ENCODE measurements around the gene GASK1B.
A peak's percentile ranks its signal among the peaks of the same experiment; 100 is the strongest.

Gene GASK1B

DNA sequence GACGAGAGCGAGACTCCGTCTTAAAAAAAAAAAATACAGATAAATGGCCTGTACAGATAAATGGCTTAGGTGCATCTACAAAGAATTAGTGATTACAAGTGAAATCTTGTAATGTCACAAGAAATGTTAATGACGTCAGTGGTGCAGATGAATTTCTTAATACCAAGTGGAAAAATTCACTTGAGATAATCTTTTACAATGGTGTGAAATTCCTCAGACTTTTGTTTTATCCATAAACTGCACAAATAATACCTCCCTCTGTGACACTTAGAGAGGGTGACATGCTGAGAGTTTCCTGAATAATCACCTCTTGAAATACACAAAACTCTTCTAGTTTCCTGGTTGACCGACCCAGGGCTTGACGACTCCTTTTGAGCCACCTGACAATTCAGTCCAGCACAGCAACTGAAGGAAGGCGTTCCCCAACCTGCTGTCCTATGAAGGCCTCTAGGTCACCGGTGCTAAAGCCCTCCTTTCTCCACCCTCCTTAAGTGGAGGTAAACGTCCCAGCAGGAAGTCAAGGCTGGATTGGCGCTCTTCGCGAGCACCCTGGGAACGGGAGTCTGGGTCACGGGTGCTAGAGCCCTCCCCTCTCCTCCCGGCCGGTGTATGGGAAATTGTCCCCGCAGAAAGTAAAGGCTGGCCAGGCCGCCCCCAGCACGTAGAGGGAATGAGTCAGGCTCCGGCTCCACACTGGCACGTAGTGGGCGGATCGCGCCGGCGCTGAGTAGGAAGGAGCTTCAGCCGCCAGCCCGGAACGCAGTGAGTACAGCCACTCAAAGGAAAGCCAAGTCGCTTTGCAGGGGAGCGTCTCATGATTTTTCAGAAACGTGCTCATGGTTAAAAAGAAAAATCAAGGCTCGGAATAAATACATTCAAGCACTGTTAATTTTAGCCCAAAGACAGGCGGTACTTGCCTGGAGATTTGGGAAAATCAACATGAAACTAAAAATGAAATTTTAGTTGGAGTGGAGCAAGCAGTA lies 37.3 kb upstream of the GASK1B start, which contains the start of gene TMEM144:
Gene TMEM144, plus strand, starts transcription at position 662 of the 983 bp plus-strand sequence. CDS start 2,182 bp downstream, outside the sequence.
- peak within 1 kb of the TSS; percentile 36 for H3K4me3 ChIP-seq (ENCODE audit: control insufficient read depth, low read depth, low read length)
- TF ChIP-seq, protein P1, sequence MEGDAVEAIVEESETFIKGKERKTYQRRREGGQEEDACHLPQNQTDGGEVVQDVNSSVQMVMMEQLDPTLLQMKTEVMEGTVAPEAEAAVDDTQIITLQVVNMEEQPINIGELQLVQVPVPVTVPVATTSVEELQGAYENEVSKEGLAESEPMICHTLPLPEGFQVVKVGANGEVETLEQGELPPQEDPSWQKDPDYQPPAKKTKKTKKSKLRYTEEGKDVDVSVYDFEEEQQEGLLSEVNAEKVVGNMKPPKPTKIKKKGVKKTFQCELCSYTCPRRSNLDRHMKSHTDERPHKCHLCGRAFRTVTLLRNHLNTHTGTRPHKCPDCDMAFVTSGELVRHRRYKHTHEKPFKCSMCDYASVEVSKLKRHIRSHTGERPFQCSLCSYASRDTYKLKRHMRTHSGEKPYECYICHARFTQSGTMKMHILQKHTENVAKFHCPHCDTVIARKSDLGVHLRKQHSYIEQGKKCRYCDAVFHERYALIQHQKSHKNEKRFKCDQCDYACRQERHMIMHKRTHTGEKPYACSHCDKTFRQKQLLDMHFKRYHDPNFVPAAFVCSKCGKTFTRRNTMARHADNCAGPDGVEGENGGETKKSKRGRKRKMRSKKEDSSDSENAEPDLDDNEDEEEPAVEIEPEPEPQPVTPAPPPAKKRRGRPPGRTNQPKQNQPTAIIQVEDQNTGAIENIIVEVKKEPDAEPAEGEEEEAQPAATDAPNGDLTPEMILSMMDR (IDR thresholded peaks at IDR 0.05; ENCODE audit: control insufficient read depth, insufficient read depth, low read depth, low read length, missing control alignments) = no peak
- peak; percentile 39 for DNase-seq (ENCODE audit: low read depth)

DNA sequence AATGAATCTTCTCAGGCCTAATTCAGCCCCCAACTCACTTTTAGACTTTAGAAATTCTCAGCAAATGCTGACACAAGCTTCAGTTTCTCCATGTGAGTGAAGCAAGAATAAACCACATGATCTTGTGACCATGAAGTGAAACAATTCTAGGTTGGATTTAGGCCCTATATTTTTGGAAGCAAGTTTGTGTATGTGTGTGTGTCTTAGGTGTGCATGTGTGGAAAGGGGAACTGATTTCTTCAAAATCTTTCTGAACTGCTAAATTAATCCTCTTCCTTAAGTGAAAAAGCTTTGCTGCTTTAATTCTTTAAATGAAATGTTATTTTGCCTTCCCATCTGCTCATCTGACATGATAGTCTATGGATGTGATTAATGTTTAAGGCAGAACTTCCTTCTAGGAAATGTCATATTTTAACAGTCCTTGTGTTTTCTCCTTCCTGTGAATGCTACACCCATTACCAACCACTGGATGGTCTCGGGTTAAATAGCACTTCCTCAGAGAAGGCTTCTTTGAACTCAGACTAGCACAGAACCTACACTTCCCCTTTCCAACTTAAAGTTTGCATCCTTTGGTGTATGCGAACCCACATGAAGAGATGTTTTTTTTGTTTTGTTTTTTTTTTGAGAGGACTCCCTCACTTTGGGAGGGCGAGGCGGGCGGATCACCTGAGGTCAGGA lies 36.3 kb upstream of the GASK1B start:
- TF ChIP-seq, protein P1 (IDR thresholded peaks at IDR 0.05; ENCODE audit: control insufficient read depth, insufficient read depth, low read depth, low read length, missing control alignments) = no peak
- no peak overlapping the region for H3K4me3 ChIP-seq (ENCODE audit: control insufficient read depth, low read depth, low read length)
- DNase-seq (ENCODE audit: low read depth) = no peak

DNA sequence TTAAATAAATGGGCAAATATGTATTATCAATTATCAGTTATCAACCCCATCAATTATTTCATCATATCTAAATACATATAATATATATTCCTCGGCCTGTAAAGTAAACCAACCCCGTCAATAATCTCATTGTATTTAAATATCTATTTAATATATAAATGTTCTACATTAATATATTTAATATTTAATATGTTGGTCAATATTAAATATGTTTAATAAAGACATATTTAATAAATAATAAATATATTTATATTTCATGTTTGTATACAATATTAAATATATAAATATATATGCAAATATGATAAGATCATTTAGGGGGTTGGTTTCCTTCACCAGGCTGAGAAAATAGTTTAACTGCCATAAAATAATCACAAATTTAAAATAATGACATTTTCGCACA lies 31.1 kb upstream of the GASK1B start:
- no peak for DNase-seq (ENCODE audit: low read depth)
- TF ChIP-seq, protein P1 (IDR thresholded peaks at IDR 0.05; ENCODE audit: control insufficient read depth, insufficient read depth, low read depth, low read length, missing control alignments) = no peak
- no peak overlapping the region for H3K4me3 ChIP-seq (ENCODE audit: control insufficient read depth, low read depth, low read length)

GRCh38 chr4:158203436-158203835 lies 30.6 kb upstream of the GASK1B start:
- no peak overlapping the region for H3K4me3 ChIP-seq (ENCODE audit: control insufficient read depth, low read depth, low read length)
- TF ChIP-seq, protein P1 (IDR thresholded peaks at IDR 0.05; ENCODE audit: control insufficient read depth, insufficient read depth, low read depth, low read length, missing control alignments) = no peak
- DNase-seq (ENCODE audit: low read depth) = no peak

- no peak overlapping the region for H3K4me3 ChIP-seq (ENCODE audit: control insufficient read depth, low read depth, low read length)
- TF ChIP-seq, protein P1 (IDR thresholded peaks at IDR 0.05; ENCODE audit: control insufficient read depth, insufficient read depth, low read depth, low read length, missing control alignments) = no peak
- DNase-seq (ENCODE audit: low read depth) = no peak
These were observed 29.7 kb upstream of the GASK1B start for GRCh38 chr4:158202481-158202880.

GRCh38 chr4:158201876-158202275 lies 29.1 kb upstream of the GASK1B start:
- DNase-seq (ENCODE audit: low read depth) = no peak

More at GRCh38 chr4:158201876-158202275, 29.1 kb upstream of the GASK1B start:
- H3K4me3 ChIP-seq (ENCODE audit: control insufficient read depth, low read depth, low read length) = no peak overlapping the region
- TF ChIP-seq, protein P1 (IDR thresholded peaks at IDR 0.05; ENCODE audit: control insufficient read depth, insufficient read depth, low read depth, low read length, missing control alignments) = no peak

Data from AG09309 (cell line).